HG03457 (cell line): ENCODE data around the gene ANAPC4.

Experiments used
- ATAC-seq: cut with Tn5 transposase; IDR thresholded peaks from one replicate; pipeline ENCODE4 v1.9.1; 2021; ENCODE audit warnings: moderate number of reproducible peaks; ENCODE audit not compliant: unreplicated experiment

ANAPC4 gene

GRCh38 chr4:25377572-25378436, 741 bp downstream of the ANAPC4 start:
- peak; percentile 4 for ATAC-seq

- no peak for ATAC-seq
Measured at GRCh38 chr4:25378437-25378743, 1.3 kb downstream of the ANAPC4 start.

- ATAC-seq = no peak
Measured at GRCh38 chr4:25379591-25379990, 2.5 kb downstream of the ANAPC4 start.

GRCh38 chr4:25383647-25384046, 6.6 kb downstream of the ANAPC4 start:
- no peak for ATAC-seq

GRCh38 chr4:25386926-25387325, 9.9 kb downstream of the ANAPC4 start:
- no peak for ATAC-seq

- ATAC-seq = no peak
Measured at GRCh38 chr4:25397305-25397704, 20.2 kb downstream of the ANAPC4 start.

GRCh38 chr4:25399510-25399909, 22.4 kb downstream of the ANAPC4 start:
- ATAC-seq = no peak

- no peak for ATAC-seq
Measured at GRCh38 chr4:25401066-25401465, 24.0 kb downstream of the ANAPC4 start.

GRCh38 chr4:25402521-25402920, 25.5 kb downstream of the ANAPC4 start:
- ATAC-seq = no peak

GRCh38 chr4:25403699-25404098, 26.6 kb downstream of the ANAPC4 start:
- ATAC-seq = no peak

GRCh38 chr4:25405453-25405852, 28.4 kb downstream of the ANAPC4 start:
- no peak for ATAC-seq

GRCh38 chr4:25406081-25406692, 29.1 kb downstream of the ANAPC4 start:
- no peak for ATAC-seq

- ATAC-seq = no peak
Measured at GRCh38 chr4:25410820-25411529, 33.9 kb downstream of the ANAPC4 start.

- ATAC-seq = no peak
Measured at GRCh38 chr4:25413261-25413660, 36.2 kb downstream of the ANAPC4 start.

GRCh38 chr4:25417014-25417413, 40.0 kb downstream of the ANAPC4 start:
- no peak for ATAC-seq

- no peak for ATAC-seq
Measured at GRCh38 chr4:25420931-25421330, 43.9 kb downstream of the ANAPC4 start.

- ATAC-seq = no peak
Measured at GRCh38 chr4:25421816-25422525, 44.9 kb downstream of the ANAPC4 start.

GRCh38 chr4:25423548-25423947, 46.5 kb downstream of the ANAPC4 start:
- no peak for ATAC-seq

GRCh38 chr4:25424539-25425228, 47.6 kb downstream of the ANAPC4 start:
- no peak for ATAC-seq

- no peak for ATAC-seq
Measured at GRCh38 chr4:25425361-25425760, 48.3 kb downstream of the ANAPC4 start.

GRCh38 chr4:25427871-25428270, 50.8 kb downstream of the ANAPC4 start:
- ATAC-seq = no peak
